ENCODE results near the gene RRP8.

The RRP8 gene

DNA sequence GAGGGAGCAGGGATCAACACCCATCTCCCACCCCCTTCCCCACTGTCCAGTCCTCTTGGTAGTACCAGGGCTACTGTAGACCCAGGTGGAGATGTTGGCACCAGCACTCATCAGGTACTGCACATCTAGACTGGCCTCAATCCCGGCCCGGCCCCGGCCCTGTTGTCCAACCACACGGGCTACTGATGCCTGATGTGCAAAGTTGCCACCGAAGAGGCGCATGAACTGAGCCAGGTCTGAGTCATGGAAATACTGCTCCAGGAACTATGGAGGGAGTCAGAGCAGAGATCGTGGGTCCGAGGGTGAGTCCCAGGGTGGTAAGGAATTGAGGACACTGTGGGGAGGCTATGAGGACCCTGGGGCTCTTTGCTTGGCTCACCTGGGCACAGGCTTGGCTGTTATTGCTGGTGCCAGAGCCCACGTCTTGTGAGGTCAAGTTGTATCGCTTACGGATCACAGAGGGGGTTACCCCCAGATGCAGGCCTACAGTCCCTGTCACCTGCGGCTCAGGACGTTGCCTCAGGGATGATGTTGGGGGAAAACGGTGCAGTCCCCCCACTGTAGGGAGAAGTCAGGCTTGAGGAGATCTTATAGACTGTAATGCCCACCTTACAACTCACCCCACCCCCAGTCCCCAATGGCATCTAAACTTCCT lies 13.3 kb upstream of the RRP8 start:
- no peak for DNase-seq

DNA sequence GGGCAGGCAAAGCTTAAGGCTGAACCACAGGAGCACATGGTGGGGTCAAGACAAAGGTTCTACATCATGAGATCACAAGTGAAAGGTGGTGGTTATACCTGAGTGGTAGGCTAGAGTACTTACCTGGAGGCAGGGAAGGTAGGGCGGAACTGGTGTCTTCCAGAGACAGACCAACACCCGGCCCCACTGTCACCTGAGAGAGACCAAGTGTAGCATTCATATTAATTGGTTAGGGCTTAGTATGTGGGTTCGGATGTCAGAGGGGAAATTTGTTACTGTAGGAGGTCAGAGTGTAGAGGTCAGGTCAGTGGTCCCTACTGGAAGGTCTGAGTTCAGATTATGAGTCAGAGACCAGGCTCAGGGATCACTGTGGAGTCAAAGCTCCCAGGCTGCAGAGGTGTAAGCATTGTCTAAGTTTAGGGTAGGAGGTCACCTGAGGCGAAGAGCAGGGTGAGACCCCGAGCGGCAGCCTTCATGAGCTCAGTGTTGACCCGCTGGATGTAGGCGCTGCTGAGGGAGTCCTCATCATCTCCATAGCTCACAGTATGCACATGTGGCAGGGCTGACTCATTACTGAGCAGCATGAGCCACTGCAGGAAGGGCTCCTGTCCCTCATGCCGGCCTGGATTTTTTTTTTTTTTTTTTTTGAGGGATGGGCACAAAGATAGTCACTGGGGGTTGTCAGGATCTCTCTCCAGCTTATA lies 12.6 kb upstream of the RRP8 start:
- DNase-seq: no peak

DNA sequence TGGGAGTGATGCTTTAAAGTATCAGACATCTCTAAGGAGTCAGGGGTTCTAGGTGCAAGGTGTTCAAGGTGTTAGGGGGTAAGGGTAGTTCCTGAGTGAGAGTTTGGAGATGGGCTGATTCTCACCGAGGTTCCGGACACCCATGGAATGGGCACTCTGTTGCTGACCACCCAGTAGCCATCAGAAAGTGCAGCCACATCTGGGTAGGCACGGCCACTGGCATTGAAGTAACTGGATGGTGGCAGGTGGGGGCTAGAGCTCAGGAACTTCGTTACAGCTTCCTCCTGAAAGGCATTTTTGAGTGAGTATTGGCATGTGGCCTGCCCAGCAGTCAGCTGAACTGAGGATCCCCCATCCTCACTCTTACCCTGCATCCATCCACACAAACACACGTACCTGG lies 11.6 kb upstream of the RRP8 start:
- no peak for DNase-seq

DNA sequence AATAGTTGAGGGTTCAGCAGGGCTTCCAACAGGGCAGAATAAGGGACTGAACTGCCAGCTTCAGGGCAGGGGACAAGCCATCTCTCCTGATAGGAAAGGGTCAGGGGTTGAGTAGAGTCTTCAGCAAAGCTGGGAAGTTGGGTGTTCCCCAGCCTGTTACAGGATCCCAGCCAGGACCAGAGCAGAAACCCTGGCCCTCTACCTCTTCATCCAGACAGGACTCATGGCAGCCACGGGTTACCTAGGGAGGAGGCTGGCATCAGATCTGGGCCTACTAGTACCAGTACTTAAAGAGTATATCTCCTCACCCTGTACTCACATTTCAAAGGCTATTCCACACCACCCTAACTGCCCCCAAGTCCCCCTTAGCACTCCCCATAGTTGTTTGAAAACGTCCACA lies 11.0 kb upstream of the RRP8 start:
- no peak for DNase-seq

DNA sequence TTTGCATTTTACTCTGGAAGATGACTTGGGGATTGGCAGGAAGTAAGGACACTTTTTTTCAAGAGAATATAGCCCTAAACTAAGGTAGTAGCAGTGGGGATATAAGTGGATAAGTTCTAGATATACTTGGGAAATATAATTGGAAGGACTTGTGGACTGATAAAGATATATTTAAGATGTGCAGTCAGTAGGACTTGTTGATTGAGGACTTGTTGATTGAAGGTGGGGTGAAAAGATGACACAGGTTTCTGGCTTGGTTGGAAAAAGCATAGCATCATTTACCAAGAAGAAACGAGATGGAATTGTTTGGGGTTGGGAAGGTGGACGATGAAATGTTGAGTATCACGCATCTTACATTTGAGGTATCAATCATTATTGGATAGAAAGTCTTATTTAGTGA lies 10.1 kb upstream of the RRP8 start:
- DNase-seq: no peak

DNA sequence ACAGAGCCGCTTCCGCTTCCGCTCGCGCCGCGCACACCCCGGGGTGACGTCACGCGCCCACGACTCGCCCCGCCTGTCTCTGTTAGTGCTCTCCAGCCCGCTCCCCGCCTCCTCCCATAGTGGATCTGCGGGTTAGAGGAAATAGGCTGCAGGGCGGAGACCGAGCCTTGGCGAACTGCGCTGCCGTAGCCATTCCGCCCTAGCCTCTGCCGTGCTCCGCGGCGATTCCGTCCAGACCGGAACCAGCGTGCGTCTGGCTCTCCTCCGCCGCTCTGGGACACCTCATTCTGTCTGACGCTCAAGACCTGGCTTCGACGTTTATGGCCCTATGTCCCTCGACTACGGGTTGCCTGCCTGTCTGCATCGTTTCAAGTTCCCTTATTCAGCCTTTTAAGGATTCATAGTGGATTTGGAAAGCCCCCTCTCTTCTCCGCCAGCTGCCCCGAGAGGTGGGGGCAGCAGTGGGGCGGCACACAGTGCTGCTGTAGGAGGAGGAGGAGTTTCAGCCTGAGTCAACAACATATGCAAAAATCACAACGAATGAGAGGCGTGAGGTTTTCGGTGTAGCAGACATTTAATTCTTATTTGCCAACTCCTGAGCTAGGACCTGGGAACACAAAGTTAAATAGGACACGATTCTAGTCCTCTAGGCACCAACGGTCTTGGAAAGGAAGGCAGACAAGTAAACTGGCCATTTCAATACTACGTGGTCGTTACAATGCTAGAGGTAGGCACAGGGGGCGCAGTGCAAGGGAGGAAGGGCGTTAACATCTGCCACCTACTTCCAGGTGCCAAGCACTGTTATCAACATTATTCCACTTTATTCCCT lies 9.0 kb upstream of the RRP8 start, which contains the start of gene TAF10:
TSS of gene TAF10 (minus strand) at position 4 of the 829 bp plus-strand sequence. CDS start 27 bp downstream, outside the sequence.
- DNase-seq: peak; percentile 62

DNA sequence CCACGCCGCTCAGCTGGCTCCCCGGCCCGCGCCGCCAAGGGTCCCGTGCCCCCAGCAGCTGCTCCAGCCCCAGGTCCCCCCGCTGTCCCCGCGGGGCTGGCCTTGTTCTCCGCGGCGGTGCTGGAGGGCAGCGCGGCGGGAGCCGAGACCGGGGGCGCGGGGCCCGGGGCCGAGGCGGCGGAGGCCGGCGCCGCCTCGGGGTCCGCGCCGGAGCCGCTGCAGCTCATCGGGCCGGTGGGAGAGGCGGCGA lies 8.5 kb upstream of the RRP8 start:
- DNase-seq: no peak

DNA sequence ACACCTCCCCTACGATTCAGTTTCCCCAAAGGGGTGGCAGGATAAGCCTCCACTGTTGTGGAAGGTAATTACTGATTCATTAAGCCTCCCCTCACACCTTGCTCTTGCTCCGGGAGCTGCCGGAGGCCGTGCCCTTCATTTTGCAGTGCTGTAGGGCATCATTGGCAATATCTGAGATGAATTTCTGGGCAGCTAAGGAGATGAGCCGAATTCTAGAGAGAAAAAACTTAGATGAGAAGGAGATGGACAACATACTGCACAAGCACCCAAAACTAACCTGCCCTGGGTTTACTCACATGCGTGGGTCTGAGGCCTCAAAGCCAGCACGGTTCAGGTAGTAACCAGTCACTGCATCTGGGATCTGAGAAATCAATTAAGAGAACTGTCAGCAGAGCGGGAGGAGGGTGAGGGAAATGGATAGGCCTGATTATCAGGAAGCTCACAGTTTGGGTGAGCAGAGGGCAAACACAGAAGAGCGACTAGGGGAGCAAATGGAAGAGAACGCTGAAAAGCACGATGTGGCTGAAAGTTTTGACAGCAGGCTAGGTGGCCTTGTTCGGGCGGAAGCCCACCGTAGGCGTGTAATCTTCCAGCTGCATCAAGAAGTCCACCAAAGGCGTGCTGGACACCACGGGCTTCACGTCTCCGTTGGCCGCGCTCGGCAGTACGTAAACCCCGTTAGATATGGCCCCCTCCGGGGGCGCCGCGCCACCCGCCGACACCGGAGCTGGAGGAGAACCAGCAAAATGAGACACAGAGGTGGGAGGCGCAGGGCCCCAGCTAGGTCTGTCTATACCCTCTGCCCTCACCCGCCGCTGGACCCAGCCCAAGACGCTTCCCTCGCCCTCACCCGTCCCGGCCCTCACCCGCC lies 7.9 kb upstream of the RRP8 start:
- DNase-seq: no peak

DNA sequence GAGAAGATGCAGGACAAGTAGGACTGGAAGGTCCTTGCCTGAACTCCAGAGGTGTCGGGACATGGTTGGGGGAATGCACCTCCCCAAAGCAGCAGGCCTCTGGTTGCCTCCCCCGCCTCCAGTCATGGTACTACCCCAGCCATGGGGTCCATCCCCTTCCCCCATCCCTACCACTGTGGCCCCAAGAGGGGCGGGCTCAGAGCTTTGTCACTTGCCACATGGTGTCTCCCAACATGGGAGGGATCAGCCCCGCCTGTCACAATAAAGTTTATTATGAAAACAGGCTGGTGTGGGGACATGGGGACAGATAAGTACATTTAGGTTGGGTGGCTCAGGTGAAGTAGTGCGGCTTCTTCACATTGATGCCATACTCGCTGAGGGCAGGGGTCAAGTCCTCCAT lies 7.2 kb upstream of the RRP8 start:
- DNase-seq: no peak

DNA sequence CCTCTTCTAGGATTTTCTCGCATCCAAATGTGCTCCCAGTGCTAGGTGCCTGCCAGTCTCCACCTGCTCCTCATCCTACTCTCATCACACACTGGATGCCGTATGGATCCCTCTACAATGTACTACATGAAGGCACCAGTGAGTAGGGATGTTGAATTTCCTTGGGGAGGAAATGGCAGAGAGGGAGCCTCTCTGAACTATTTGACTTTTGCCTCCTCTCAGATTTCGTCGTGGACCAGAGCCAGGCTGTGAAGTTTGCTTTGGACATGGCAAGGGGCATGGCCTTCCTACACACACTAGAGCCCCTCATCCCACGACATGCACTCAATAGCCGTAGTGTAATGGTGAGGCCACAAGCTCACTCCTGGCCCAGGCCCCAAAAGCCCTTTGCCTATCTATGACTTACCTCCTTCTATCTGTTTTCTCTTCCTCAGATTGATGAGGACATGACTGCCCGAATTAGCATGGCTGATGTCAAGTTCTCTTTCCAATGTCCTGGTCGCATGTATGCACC lies 6.1 kb upstream of the RRP8 start:
- no peak for DNase-seq

DNA sequence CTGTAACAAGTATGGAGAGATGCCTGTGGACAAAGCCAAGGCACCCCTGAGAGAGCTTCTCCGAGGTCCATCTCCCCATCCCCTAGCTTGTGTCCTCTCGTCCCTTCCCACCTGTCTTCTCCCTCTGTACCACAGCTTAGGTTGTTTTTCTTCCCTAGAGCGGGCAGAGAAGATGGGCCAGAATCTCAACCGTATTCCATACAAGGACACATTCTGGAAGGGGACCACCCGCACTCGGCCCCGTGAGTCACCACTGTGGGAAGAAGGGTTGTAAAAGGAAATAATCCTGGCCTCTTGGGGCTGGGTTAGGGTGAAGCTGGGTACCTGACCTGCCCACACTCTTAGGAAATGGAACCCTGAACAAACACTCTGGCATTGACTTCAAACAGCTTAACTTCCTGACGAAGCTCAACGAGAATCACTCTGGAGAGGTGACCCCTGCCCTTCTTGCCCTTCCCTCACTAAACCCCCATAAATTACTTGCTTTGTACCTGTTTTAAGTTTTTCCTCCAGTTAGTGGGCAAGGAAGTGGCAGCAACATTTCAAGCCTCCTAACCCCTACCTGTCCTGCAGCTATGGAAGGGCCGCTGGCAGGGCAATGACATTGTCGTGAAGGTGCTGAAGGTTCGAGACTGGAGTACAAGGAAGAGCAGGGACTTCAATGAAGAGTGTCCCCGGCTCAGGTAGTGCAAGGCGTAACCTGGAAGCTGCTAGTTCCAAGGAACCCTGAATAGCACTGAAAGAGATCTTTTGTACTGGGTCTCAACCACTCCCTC lies 5.5 kb upstream of the RRP8 start:
- no peak for DNase-seq

DNA sequence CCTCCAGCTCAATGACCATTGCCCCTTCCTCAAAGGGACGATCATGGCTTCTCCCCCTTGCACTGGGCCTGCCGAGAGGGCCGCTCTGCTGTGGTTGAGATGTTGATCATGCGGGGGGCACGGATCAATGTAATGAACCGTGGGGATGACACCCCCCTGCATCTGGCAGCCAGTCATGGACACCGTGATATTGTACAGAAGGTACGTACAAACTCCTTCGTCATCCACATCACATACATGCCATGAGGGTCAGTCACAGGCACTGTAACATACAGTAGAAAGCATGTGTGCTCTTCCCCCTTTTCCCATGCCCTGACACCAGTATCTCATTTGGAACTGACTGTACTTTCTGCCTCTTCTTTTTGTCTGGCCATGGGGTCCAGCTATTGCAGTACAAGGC lies 4.6 kb upstream of the RRP8 start:
- DNase-seq: no peak

DNA sequence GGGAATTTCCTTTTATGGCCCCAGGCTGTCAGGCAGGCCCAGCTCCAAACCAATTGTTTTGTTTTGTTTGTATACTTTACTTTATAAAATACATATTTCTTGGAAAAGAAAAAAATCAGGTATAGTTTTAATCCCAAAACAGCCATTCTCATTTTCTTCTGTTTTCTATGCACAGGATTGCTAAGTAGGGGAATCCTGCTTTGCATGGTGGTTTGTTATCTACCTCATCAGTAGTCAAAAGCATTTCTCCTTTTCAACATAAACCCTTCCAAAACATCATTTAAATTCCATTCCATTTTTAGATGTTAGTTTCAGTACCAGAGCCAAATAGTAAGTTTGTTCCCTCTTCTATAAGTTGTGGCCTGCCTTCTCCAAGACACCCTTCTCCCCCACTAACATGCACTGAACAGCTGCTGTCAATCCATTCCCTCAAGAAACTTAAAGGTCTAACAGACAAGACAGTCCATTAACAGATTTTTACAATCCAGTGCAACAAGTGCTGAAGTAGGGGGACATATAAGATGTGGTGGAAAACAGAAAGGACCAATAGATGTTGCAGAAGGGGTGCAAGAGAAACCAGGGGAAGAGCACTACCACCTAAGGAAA lies 3.9 kb upstream of the RRP8 start:
- no peak for DNase-seq

DNA sequence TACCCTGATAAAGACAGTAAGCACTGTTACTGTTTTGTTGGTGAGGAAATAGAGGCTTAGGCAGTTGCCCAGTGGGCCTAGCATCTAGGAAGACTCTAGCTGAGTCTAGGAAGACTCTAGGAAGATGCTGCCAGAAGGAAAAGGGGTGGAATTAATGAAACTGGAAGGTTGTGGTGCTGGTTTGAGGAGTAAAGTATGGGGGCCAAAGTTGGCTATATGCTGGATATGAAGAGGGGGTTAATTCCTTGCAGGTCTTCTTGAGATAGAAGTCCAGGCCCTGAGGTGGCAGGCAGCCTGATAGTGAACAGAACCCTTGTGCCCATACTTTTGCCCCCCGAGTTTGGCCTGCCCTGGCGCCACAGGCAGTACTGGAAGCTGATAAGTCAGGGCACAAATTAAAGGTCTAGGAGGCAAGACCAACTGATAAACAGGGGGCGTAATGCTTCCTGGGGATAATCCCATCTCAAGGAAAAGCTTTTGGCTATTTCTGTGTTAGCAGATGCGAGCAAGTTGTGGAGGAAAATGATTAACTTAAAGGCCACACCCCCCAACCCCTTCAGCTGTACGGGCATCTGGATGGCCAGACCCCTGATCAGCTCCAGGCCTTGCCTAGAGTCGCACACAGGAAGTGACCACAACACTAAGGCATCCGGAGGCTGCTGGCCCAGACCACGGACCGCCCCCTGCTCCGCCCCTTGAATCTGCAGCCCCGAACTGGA lies 3.2 kb upstream of the RRP8 start:
- no peak for DNase-seq

DNA sequence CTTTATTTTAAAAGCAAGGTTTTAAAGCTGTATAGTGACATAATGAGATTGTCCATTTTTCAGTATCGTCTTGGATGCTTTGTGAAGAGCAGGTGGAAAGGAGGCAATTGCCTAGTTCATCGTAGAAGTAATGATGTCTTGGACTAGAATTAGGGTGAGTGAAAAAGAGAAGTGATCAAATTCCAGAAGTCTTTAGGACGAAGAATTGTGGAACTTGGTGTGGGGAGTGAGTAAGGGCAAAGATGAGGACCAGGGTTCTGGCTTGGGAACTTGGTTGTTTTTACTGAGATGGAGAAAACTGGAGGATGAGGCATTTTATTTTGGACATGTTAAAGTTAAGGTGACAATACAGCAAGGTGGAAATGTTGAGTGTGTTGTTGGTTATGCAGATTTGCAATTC lies 1.4 kb upstream of the RRP8 start:
- no peak for DNase-seq

DNA sequence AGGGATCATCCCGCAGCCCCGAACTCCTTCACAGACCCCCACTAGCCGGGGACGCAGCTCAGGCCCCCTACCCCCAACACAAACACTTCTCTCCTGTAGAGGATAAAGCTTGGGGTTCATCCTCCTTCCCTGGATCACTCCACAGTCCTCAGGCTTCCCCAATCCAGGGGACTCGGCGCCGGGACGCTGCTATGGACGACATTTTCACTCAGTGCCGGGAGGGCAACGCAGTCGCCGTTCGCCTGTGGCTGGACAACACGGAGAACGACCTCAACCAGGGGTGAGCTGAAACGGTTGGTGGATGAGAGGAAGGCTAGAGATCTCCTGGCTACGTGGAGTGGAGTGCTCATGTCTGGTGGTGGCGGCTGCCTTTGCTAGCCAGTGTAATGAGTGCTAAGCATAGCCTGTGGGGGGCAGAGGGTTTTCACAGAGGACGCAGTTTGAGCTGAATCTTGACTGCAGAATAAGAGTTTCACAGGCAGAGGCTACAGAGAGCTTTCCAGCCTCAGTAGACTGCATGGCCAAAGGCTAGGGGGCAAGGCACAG lies 738 bp upstream of the RRP8 start:
- DNase-seq: no peak

DNA sequence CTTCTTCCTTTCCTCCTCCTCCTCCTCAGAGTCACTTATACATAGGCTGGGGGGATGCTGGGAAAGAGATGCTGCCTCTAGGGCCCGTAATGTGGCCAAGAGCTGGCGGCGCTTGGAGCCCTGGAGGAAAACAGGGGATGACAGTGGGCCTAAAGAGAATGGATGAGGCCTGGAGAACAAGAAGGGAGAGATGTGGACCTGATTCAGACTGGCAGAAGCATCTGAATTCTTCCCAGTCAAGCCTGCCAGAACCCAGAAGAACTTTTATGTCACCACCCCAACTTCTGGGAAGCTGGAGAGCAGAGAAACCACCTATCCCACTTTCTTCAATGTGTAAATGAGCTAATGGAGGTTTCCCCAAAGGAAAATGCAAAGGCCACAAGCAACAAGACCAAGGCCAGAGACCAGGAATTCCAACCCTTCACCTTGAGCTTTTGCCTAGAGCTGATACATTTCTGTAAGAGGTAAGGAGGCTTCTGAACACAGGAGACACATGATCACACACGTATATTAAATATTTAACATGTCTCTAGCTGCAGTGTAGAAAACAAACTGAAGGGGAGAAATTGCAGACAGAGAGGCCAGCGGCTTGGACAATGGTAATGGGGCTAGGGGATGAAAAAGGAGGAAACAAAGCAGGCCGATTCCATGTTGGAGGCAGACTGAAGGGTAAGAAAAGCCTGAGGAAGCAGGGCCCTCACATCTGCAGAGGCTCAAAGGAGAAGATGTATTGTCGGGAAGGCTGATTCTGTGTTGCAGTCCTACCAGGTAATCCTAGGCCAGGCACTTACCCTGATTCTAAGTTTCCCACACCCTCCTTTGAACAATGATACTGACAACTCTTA lies 1.1 kb downstream of the RRP8 start:
- no peak for DNase-seq

DNA sequence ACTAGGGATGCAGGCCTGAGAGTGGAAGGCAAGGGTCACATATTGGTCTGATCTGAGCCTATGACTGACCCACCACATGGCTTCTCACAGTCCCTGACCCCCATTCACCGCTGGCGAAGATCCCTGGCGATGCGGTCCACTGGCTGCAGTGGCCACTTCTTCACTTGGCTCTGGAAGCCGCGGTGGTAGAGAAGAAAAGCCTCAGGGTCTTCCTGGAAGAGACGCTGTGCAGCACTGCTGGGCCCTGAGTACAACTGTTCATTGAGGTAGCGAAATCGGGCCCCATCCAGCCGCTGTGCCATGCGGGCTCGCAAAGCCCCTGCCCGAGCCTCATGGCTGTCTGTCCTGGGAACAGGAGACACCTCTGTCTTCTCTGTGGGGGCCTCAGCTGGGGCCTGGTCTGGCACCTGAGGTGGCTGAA lies 2.4 kb downstream of the RRP8 start:
- no peak for DNase-seq

DNA sequence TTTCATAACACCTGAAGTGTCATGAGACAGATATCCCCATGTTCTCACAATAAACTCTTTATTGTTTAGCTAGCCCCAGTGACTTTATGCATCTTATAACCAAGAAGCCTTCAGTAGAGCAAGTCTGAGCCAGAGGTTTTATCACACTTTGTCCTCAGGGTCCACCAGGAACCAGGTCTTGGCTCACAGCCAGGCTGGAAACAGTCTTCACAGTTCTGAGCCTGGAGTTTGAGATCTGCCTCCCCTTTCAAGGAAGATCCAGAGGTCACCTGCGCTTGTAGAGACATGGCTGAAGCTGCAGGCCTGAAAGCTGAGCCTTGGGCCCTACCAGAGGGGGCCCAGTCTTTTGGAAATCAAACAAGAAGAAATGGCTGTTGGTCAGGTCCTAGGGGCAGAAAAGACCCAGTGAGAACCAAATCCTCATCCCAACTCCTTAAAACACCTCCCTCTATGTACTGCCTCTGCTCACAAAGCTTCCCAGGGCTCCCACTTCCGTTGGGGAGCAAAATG lies 3.5 kb downstream of the RRP8 start:
- no peak for DNase-seq

DNA sequence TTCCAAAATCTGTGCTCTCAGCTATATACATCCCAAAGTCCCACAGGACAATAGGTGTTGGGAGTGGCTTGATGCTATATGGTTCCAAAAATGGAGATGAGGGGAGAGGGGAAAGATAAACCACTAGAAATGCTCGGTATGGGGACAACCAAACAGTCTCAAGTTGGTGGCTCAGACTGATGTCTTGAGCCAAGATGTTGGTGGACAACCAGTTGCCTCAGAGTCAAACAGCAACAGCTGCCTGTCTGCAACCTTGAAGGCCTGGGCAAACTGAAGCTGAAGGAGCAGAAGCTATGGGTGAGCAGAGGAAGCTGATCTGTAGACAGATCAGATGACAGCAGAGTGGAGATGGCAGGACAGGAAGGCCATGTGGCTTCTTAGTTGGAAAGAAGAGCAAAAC lies 4.0 kb downstream of the RRP8 start:
- no peak for DNase-seq
